VCaP (cell line): ENCODE measurements around the gene RNF26.
A peak's percentile ranks its signal among the peaks of the same experiment; 100 is the strongest.

Experiments used
- H3K27ac ChIP-seq: fragments of 450-650 bp; 2 replicates; pipeline ENCODE4 v1.5.1; 2017
- CTCF ChIP-seq: fragments of 450-650 bp; conservative IDR thresholded peaks from 2 replicates; pipeline ENCODE4 v1.5.1; 2017; ENCODE audit warnings: mild to moderate bottlenecking, moderate library complexity

The RNF26 gene

GRCh38 chr11:119298726-119299125 lies 35.6 kb upstream of the RNF26 start:
- no peak for TF ChIP-seq CTCF
- no peak overlapping the region for H3K27ac ChIP-seq

GRCh38 chr11:119299416-119299815 lies 34.9 kb upstream of the RNF26 start:
- H3K27ac ChIP-seq, result no peak overlapping the region
- no peak for TF ChIP-seq CTCF

- TF ChIP-seq CTCF, result no peak
- H3K27ac ChIP-seq, result no peak overlapping the region
These were observed 33.9 kb upstream of the RNF26 start for GRCh38 chr11:119300198-119300964.

- no peak for TF ChIP-seq CTCF
- H3K27ac ChIP-seq, result no peak overlapping the region
These were observed 31.1 kb upstream of the RNF26 start for GRCh38 chr11:119303227-119303718.

GRCh38 chr11:119305556-119306372 lies 28.6 kb upstream of the RNF26 start:
- H3K27ac ChIP-seq, result no peak overlapping the region

GRCh38 chr11:119306373-119306890 lies 27.9 kb upstream of the RNF26 start:
- H3K27ac ChIP-seq, result no peak overlapping the region
- no peak for TF ChIP-seq CTCF

More at GRCh38 chr11:119305556-119306372, 28.6 kb upstream of the RNF26 start:
- no peak for TF ChIP-seq CTCF

GRCh38 chr11:119307219-119307618 lies 27.1 kb upstream of the RNF26 start:
- TF ChIP-seq CTCF, result peak; percentile 32
- no peak overlapping the region for H3K27ac ChIP-seq
